Muscle of leg (tissue), 11 donors: ENCODE measurements around the gene PCDH9. TPM values are rescaled to one million over a fixed set of nuclear protein-coding genes. Genes with fewer than 3 reads are reported as not detected.

Experiments
- DNase-seq: peaks from one replicate; pipeline ENCODE4 v3.0.0; 2013
- H3K27ac ChIP-seq: one replicate; pipeline ENCODE4 v1.5.1; 2013; ENCODE audit warnings: mild to moderate bottlenecking, low read length, control low read depth
- H3K27me3 ChIP-seq: one replicate; pipeline ENCODE4 v1.6.1; 2013; ENCODE audit warnings: low read length; ENCODE audit not compliant: control insufficient read depth, insufficient read depth
- H3K36me3 ChIP-seq: one replicate; pipeline ENCODE4 v1.6.1; 2013; ENCODE audit warnings: low read length; ENCODE audit not compliant: control insufficient read depth, insufficient read depth
- H3K4me1 ChIP-seq: one replicate; pipeline ENCODE4 v1.6.1; 2013; ENCODE audit warnings: low read length; ENCODE audit not compliant: control insufficient read depth, insufficient read depth
- H3K4me3 ChIP-seq: one replicate; pipeline ENCODE4 v1.5.1; 2013; ENCODE audit warnings: low read length, control low read depth
- H3K9me3 ChIP-seq: replicated peaks from 2 replicates; pipeline ENCODE4 v1.6.1; 2013; ENCODE audit warnings: low read depth, low read length; ENCODE audit not compliant: control insufficient read depth
- WGBS: methylation state at CpG from one replicate; pipeline ENCODE4 v1.1.5; 2013; ENCODE audit warnings: missing lambda C conversion rate; ENCODE audit not compliant: insufficient coverage; 5-methylcytosine and 5-hydroxymethylcytosine counted together
- polyA plus RNA-seq, 8 donors: library from polyadenylated mRNA; unstranded; fragments of 120-200 nt; gene quantifications; one replicate each; pipeline versions ENCODE4 v1.2.1 to v1.2.3, GENCODE V29; 2013; ENCODE audit warnings: inconsistent platforms in 1 of 8, low replicate concordance in 1 of 8; ENCODE audit not compliant: insufficient read length in 8 of 8, insufficient read depth in 1 of 8
- total RNA-seq: library from RNA; stranded (reverse); fragments of 120-200 nt; gene quantifications from one replicate; pipeline ENCODE4 v1.2.4, GENCODE V29; 2013

The PCDH9 gene
- total and polyA plus RNA-seq, 9 donors = 1.7 to 8.3 (median 3.1) TPM

GRCh38 chr13:66459634-66460033 is 770.5 kb downstream of the PCDH9 start:
- no peaks in the 10 kb centered on the region for H3K9me3 ChIP-seq
- H3K4me3 ChIP-seq = no peak overlapping the region
- no peaks in the 10 kb centered on the region for H3K4me1 ChIP-seq
- no CpG with 5 or more reads among the region's 3 CpGs for WGBS
- no peak overlapping the region for H3K27ac ChIP-seq
- no peaks in the 10 kb centered on the region for H3K36me3 ChIP-seq
- H3K27me3 ChIP-seq = no peaks in the 10 kb centered on the region
- no peak for DNase-seq

GRCh38 chr13:66459143-66459542 is 771.0 kb downstream of the PCDH9 start:
- Histone ChIP-seq H3K27ac (no peak overlapping the region), H3K4me1 (no peaks in the 10 kb centered on the region)
- no CpG with 5 or more reads among the region's 2 CpGs for WGBS

GRCh38 chr13:66446413-66446812 is 783.7 kb downstream of the PCDH9 start:
- no CpG with 5 or more reads among the region's 4 CpGs for WGBS
- Histone ChIP-seq H3K27ac (no peak overlapping the region), H3K27me3 (no peaks in the 10 kb centered on the region), H3K9me3 (no peaks in the 10 kb centered on the region), H3K4me3 (no peak overlapping the region), H3K36me3 (no peaks in the 10 kb centered on the region), H3K4me1 (no peaks in the 10 kb centered on the region)
- DNase-seq = no peak

More at GRCh38 chr13:66459143-66459542, 771.0 kb downstream of the PCDH9 start:
- H3K4me3 ChIP-seq = no peak overlapping the region
- no peak for DNase-seq
- no peaks in the 10 kb centered on the region for H3K27me3 ChIP-seq
- no peaks in the 10 kb centered on the region for H3K36me3 ChIP-seq
- no peaks in the 10 kb centered on the region for H3K9me3 ChIP-seq

- Histone ChIP-seq H3K9me3 (no peaks in the 10 kb centered on the region), H3K4me1 (no peaks in the 10 kb centered on the region), H3K27me3 (no peaks in the 10 kb centered on the region), H3K36me3 (no peaks in the 10 kb centered on the region), H3K4me3 (no peak overlapping the region), H3K27ac (no peak overlapping the region)
- no peak for DNase-seq
- no CpG with 5 or more reads among the region's 1 CpG for WGBS
Observed at GRCh38 chr13:66443926-66444325, 786.2 kb downstream of the PCDH9 start.

GRCh38 chr13:66440938-66441337 is 789.2 kb downstream of the PCDH9 start:
- Histone ChIP-seq H3K9me3 (no peaks in the 10 kb centered on the region), H3K4me1 (no peaks in the 10 kb centered on the region), H3K27me3 (no peaks in the 10 kb centered on the region), H3K4me3 (no peak overlapping the region), H3K36me3 (no peaks in the 10 kb centered on the region), H3K27ac (no peak overlapping the region)
- WGBS = no CpG with 5 or more reads among the region's 3 CpGs
- no peak for DNase-seq

GRCh38 chr13:66430728-66431127 is 799.4 kb downstream of the PCDH9 start:
- Histone ChIP-seq H3K27me3 (no peaks in the 10 kb centered on the region), H3K4me3 (no peak overlapping the region), H3K4me1 (no peaks in the 10 kb centered on the region), H3K36me3 (no peaks in the 10 kb centered on the region), H3K9me3 (no peaks in the 10 kb centered on the region), H3K27ac (no peak overlapping the region)
- no peak for DNase-seq

- Histone ChIP-seq H3K27ac (no peak overlapping the region), H3K4me1 (no peaks in the 10 kb centered on the region), H3K36me3 (no peaks in the 10 kb centered on the region), H3K9me3 (no peaks in the 10 kb centered on the region), H3K27me3 (no peaks in the 10 kb centered on the region), H3K4me3 (no peak overlapping the region)
- DNase-seq = peak; percentile 87
Observed at GRCh38 chr13:66430269-66430668, 799.9 kb downstream of the PCDH9 start.

- H3K36me3 ChIP-seq = no peaks in the 10 kb centered on the region
- no peaks in the 10 kb centered on the region for H3K4me1 ChIP-seq
- no peak overlapping the region for H3K4me3 ChIP-seq
- no peak overlapping the region for H3K27ac ChIP-seq
- DNase-seq = no peak
- no peaks in the 10 kb centered on the region for H3K27me3 ChIP-seq
- H3K9me3 ChIP-seq = no peaks in the 10 kb centered on the region
Observed at GRCh38 chr13:66429156-66429555, 801.0 kb downstream of the PCDH9 start.

GRCh38 chr13:66427458-66427861 is 802.7 kb downstream of the PCDH9 start:
- H3K4me3 ChIP-seq = no peak overlapping the region
- H3K36me3 ChIP-seq = no peaks in the 10 kb centered on the region
- no peaks in the 10 kb centered on the region for H3K9me3 ChIP-seq
- no peak overlapping the region for H3K27ac ChIP-seq
- no peaks in the 10 kb centered on the region for H3K27me3 ChIP-seq
- peak; percentile 82 for DNase-seq
- no CpG with 5 or more reads among the region's 2 CpGs for WGBS
- no peaks in the 10 kb centered on the region for H3K4me1 ChIP-seq

- Histone ChIP-seq H3K9me3 (peaks cover 3% of the 10 kb centered on the region), H3K4me1 (no peaks in the 10 kb centered on the region), H3K27me3 (no peaks in the 10 kb centered on the region), H3K4me3 (no peak overlapping the region), H3K36me3 (no peaks in the 10 kb centered on the region), H3K27ac (no peak overlapping the region)
- no peak for DNase-seq
- no CpG with 5 or more reads among the region's 3 CpGs for WGBS
Observed at GRCh38 chr13:66425741-66426140, 804.4 kb downstream of the PCDH9 start.

GRCh38 chr13:66424422-66424821 is 805.7 kb downstream of the PCDH9 start:
- no peak overlapping the region for H3K4me3 ChIP-seq
- DNase-seq = peak; percentile 65
- H3K36me3 ChIP-seq = no peaks in the 10 kb centered on the region
- WGBS = no CpG with 5 or more reads among the region's 2 CpGs
- no peaks in the 10 kb centered on the region for H3K4me1 ChIP-seq
- no peaks in the 10 kb centered on the region for H3K27me3 ChIP-seq
- peaks cover 4% of the 10 kb centered on the region for H3K9me3 ChIP-seq
- no peak overlapping the region for H3K27ac ChIP-seq
